Tibial artery (tissue), 4 donors: ENCODE data around the gene CPZ.

Source experiments
- DNase-seq, 2 donors: peaks; one replicate each; pipeline ENCODE4 v3.0.0-alpha.2; 2019
- H3K27ac ChIP-seq, 2 donors: fragments of 200-600 bp; sonication (generic) in 1 of 2; 1 replicate in 1 of 2; 2 replicates in 1 of 2; pipeline ENCODE4 v1.5.1; 2018 to 2019; ENCODE audit warnings: mild to moderate bottlenecking in 1 of 2
- H3K27me3 ChIP-seq, 2 donors: fragments of 200-600 bp; sonication (generic) in 1 of 2; one replicate each; pipeline versions ENCODE4 v1.5.1 to v1.6.0; 2016 to 2019
- H3K36me3 ChIP-seq, 3 donors: fragments of 200-600 bp; sonication (generic) in 2 of 3; one replicate each; pipeline ENCODE4 v1.5.1; 2016 to 2019; ENCODE audit warnings: mild to moderate bottlenecking in 2 of 3
- H3K4me1 ChIP-seq, 4 donors: fragments of 200-600 bp; sonication (generic) in 2 of 4; 1 replicate in 3 of 4; 2 replicates in 1 of 4; pipeline ENCODE4 v1.5.1; 2016 to 2019
- H3K4me3 ChIP-seq, 2 donors: fragments of 200-600 bp; sonication (generic) in 1 of 2; 1 replicate in 1 of 2; 2 replicates in 1 of 2; pipeline ENCODE4 v1.5.1; 2018 to 2019; ENCODE audit warnings: mild to moderate bottlenecking in 2 of 2
- H3K9me3 ChIP-seq, 3 donors: fragments of 200-600 bp; sonication (generic) in 1 of 3; one replicate each; pipeline ENCODE4 v1.5.1; 2016 to 2019
- intact Hi-C: fragments of 100-400 bp; cut with DNase I; formaldehyde crosslinking; loops from one replicate; pipeline ENCODE4 v1.15.0; 2023; ENCODE audit warnings: low total_unique reads
- TF ChIP-seq, protein P1 (sequence below), 2 experiments: fragments of 200-600 bp in 1 of 2; fragments of 450-650 bp in 1 of 2; IDR thresholded peaks; one replicate each; pipeline ENCODE4 v1.5.1; 2017 to 2019; ENCODE audit warnings: antibody characterized with exemption in 2 of 2, mild to moderate bottlenecking in 1 of 2, moderate library complexity in 1 of 2

The CPZ gene

DNA sequence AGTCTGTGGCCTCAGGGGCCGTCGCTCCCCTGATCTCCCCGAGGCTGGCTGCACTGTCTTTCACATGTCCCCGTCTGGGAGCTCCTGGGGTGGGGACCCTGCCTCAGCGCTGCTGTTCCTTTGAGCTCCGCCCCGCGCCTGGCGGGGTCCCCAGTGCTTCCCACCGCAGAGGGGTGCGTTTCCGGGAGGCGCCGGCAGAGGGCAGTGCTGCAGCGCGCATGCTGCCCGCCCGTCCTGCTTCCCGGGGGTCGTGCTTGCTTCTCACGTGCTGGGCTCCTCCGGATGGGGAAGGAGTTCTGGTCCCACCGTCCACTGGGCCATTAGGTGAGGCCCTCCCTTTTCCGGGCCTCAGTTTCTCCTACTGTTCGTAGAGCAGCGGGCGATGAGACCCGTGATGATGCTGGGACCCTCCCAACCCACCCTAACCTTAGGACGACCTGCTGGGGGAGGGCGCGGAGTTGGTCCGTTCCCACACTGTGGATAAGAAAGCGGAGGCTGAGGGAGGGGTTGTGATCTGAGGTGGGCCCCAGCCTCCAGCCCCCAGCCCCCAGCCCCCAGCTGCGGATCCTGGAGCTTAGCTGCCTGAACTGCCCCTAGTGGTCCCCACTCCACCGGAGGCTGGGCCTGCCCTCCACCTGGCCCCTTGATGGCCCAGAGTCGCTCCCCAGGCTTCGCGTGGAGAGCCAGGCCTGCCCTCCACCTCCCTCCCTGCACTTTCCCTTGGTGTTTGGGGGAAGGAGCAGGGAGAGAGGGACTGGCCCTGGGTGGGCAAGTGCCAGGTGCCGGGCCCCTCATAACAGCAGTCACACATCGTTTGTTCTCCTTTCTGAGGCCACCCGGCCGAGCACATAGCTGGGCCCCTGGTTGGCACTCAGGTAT, 15.3 kb downstream of the CPZ start:
- H3K27ac ChIP-seq = no peak overlapping the region
- H3K9me3 ChIP-seq = no peaks in the 10 kb centered on the region
- intact Hi-C loops = no loop called here
- TF ChIP-seq, protein P1, sequence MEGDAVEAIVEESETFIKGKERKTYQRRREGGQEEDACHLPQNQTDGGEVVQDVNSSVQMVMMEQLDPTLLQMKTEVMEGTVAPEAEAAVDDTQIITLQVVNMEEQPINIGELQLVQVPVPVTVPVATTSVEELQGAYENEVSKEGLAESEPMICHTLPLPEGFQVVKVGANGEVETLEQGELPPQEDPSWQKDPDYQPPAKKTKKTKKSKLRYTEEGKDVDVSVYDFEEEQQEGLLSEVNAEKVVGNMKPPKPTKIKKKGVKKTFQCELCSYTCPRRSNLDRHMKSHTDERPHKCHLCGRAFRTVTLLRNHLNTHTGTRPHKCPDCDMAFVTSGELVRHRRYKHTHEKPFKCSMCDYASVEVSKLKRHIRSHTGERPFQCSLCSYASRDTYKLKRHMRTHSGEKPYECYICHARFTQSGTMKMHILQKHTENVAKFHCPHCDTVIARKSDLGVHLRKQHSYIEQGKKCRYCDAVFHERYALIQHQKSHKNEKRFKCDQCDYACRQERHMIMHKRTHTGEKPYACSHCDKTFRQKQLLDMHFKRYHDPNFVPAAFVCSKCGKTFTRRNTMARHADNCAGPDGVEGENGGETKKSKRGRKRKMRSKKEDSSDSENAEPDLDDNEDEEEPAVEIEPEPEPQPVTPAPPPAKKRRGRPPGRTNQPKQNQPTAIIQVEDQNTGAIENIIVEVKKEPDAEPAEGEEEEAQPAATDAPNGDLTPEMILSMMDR (IDR thresholded peaks at IDR 0.05) = peak; percentile 65 to 96
- DNase-seq = no peak
- H3K4me3 ChIP-seq = no peak overlapping the region
- H3K27me3 ChIP-seq = peaks cover 0 to 30% of the 10 kb centered on the region in 2 donors
- no peaks in the 10 kb centered on the region for H3K36me3 ChIP-seq
- peaks cover 0 to 8% (median 2%) of the 10 kb centered on the region in 4 donors for H3K4me1 ChIP-seq

DNA sequence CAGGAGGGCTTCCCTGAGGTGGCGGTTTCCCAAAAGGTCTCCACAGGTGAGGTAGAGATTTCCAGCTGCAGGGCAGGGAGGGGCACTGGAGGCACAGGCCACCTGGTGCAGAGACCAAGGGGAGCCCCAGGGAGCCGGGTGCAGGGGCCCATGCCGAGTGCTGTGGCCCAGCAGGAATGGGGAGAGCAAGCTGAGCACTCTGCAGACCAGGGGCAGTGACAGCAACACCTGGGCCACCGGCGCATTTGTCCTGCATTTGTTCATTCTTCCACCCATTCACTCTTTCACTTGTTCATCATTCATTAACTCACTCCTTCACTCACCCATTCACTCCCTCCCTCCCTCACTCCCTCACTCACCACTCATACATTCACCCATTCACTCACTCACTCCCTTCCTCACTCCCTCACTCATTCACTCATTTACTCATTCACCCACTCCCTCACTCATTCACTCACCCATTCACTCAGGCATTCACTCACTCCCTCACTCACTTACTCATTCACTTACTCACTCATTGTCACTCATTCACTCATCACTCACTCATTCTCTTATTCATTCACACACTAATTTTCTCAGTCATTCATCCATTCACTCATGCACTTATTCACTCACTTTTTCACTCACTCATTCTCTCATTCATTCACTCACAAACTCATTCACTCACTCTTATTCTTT, 16.3 kb downstream of the CPZ start:
- Histone ChIP-seq H3K4me1 (peaks cover 0 to 8% (median 2%) of the 10 kb centered on the region in 4 donors), H3K27me3 (peaks cover 0 to 35% of the 10 kb centered on the region in 2 donors), H3K9me3 (no peaks in the 10 kb centered on the region), H3K27ac (no peak overlapping the region), H3K4me3 (no peak overlapping the region), H3K36me3 (no peaks in the 10 kb centered on the region)
- DNase-seq = no peak
- TF ChIP-seq, protein P1 (IDR thresholded peaks at IDR 0.05) = no peak
- intact Hi-C loops = no loop called here

DNA sequence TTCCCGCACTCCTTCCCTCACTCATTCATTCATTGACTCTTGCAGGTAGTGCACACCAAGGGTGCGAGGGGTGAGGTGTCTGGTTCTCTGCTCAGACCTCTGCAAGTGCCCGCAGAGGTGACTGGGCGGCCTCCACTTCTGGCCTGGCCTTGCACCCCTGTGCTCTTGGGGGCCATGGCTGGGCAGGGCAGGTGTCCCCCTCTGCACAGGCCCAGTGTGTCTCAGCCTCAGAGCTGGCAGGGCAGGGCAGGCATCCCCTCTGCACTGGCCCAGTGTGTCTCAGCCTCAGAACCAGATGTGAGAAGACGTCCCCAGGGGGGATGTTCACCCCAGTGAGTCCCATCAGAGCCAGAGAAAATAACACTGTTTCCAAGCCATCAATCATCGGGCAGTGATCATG, 16.8 kb downstream of the CPZ start:
- Histone ChIP-seq H3K9me3 (no peaks in the 10 kb centered on the region), H3K4me3 (no peak overlapping the region), H3K27ac (no peak overlapping the region), H3K4me1 (peaks cover 0 to 8% (median 2%) of the 10 kb centered on the region in 4 donors), H3K36me3 (no peaks in the 10 kb centered on the region), H3K27me3 (peaks cover 0 to 36% of the 10 kb centered on the region in 2 donors)
- intact Hi-C loops = no loop called here
- TF ChIP-seq, protein P1 (IDR thresholded peaks at IDR 0.05) = no peak
- DNase-seq = no peak

DNA sequence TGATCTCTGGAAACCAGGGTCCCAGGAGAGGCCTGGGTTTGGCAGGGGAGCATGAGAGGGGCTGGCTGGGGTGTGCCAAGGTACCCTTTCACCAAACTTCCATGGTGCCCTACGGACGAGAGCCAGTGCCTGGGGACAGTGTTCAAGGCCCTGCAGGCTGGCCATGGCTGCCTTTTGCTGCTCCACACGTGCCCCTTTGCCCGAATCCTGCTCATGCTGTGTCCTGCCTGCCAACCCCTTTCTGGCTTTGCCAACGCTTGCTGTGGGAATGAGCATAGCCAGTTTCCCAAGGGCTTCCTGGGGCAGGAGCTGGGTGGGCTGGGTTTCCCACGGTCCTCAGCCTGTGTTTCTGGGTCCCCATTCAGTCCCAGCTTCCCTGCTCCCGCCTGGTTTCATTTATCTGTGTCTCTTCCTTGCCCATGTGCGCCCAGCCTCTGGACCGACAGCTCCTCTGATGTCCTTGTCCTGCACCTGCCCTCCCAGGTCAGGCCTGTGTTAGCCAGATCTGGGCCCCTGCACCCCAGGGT, 17.3 kb downstream of the CPZ start:
- DNase-seq = no peak
- no peak overlapping the region for H3K4me3 ChIP-seq
- no peak overlapping the region for H3K27ac ChIP-seq
- H3K27me3 ChIP-seq = peaks cover 0 to 36% of the 10 kb centered on the region in 2 donors
- no peaks in the 10 kb centered on the region for H3K36me3 ChIP-seq
- peaks cover 0 to 8% (median 2%) of the 10 kb centered on the region in 4 donors for H3K4me1 ChIP-seq
- intact Hi-C loops = no loop called here
- no peaks in the 10 kb centered on the region for H3K9me3 ChIP-seq
- TF ChIP-seq, protein P1 (IDR thresholded peaks at IDR 0.05) = no peak

DNA sequence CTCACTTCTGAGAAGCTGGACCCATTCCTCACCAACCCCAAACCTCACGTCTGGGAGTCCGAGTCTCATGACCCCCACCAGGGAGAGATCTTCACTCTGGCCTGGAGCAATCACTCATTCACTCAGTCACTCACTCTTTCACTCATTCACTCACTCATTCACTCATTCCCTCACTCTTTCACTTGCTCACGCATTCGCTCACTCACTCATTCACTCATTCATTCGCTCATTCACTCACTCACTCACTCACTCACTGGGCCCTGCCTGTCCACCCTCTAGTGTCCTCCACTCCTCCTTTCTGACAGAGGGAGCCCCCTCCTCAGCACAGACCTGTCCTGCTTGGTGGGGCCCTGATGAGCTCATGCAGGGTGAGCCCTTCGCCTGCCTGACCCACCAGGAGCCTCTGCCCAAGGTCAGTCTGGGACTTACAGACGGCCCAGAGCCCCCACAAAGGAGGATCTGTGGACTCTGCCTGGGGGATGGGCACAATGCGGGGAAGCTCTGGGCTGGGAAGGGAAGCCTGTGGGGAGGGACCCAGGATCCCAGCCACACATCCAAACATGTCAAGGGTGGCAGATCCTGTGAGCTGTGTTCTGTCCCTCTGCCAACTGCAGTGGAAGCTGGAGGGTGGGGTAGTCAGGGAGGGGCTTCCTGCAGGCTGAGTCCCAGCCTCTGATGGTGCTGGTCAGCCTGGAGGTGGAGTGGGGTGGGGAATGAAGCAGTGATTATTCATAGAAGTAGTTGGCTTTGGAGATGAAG, 18.5 kb downstream of the CPZ start:
- Histone ChIP-seq H3K36me3 (no peaks in the 10 kb centered on the region), H3K27me3 (peaks cover 0 to 36% of the 10 kb centered on the region in 2 donors), H3K4me3 (no peak overlapping the region), H3K4me1 (peaks cover 0 to 8% (median 2%) of the 10 kb centered on the region in 4 donors), H3K27ac (no peak overlapping the region), H3K9me3 (no peaks in the 10 kb centered on the region)
- intact Hi-C loops = no loop called here
- TF ChIP-seq, protein P1 (IDR thresholded peaks at IDR 0.05) = no peak
- no peak for DNase-seq
